Measurements from ENCODE around the gene ACSF2. TPM values are rescaled to one million over a fixed set of nuclear protein-coding genes. Genes with fewer than 3 reads are reported as not detected.

Gene ACSF2
- total RNA-seq, 1 experiment from 2014 or later = 72.7 TPM

GRCh38 chr17:50420419-50421112, 5.5 kb upstream of the ACSF2 start:
- ChIA-PET POLR2A (ENCODE audit: unreplicated experiment) (no interaction called here), CTCF (no interaction called here)
- no peak for TF ChIP-seq EZH2phosphoT487 (IDR thresholded peaks at IDR 0.05; ENCODE audit: borderline replicate concordance, low read length)
- TF ChIP-seq, protein P1, sequence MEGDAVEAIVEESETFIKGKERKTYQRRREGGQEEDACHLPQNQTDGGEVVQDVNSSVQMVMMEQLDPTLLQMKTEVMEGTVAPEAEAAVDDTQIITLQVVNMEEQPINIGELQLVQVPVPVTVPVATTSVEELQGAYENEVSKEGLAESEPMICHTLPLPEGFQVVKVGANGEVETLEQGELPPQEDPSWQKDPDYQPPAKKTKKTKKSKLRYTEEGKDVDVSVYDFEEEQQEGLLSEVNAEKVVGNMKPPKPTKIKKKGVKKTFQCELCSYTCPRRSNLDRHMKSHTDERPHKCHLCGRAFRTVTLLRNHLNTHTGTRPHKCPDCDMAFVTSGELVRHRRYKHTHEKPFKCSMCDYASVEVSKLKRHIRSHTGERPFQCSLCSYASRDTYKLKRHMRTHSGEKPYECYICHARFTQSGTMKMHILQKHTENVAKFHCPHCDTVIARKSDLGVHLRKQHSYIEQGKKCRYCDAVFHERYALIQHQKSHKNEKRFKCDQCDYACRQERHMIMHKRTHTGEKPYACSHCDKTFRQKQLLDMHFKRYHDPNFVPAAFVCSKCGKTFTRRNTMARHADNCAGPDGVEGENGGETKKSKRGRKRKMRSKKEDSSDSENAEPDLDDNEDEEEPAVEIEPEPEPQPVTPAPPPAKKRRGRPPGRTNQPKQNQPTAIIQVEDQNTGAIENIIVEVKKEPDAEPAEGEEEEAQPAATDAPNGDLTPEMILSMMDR (conservative IDR thresholded peaks at IDR 0.05; ENCODE audit: low read depth, low read length) = no peak
- no peak for TF ChIP-seq EZH2 (IDR thresholded peaks at IDR 0.05; ENCODE audit: low read length, unreplicated experiment)
- Histone ChIP-seq H3K4me3 (ENCODE audit: low read length) (no peak overlapping the region), H3F3A (ENCODE audit: low read length, unreplicated experiment) (peaks cover 9% of the 10 kb centered on the region), H3K27me3 (ENCODE audit: low read length) (no peaks in the 10 kb centered on the region), H3K9me2 (replicated peaks; ENCODE audit: low read length) (no peaks in the 10 kb centered on the region), H3K79me2 (ENCODE audit: low read length) (peaks cover 3% of the 10 kb centered on the region; the same call in 1 of the 2 replicates), H2AFZ (ENCODE audit: low read length) (peak overlapping the region; percentile 61; the same call in 1 of the 2 replicates), H3K9me3 (ENCODE audit: low read length) (no peaks in the 10 kb centered on the region), H3K4me1 (ENCODE audit: insufficient read depth, low read length) (peaks cover 39% of the 10 kb centered on the region), H4K20me1 (ENCODE audit: low read length) (no peaks in the 10 kb centered on the region), H3K9ac (ENCODE audit: low read length) (no peak overlapping the region), H3K27ac (ENCODE audit: low read length) (no peak overlapping the region), H3K4me2 (ENCODE audit: low read length) (no peak overlapping the region), H3K36me3 (ENCODE audit: low read depth, low read length) (no peaks in the 10 kb centered on the region)
- DNase-seq = no peak
- BruUV-seq (replicated peaks) = no TSS peak
- no peak for ATAC-seq
- intact Hi-C loops (cut with micrococcal nuclease) = loop anchor here (5.0 kb wide), 1 partner anchor 37 kb away; no protein-coding TSS in a partner anchor

DNA sequence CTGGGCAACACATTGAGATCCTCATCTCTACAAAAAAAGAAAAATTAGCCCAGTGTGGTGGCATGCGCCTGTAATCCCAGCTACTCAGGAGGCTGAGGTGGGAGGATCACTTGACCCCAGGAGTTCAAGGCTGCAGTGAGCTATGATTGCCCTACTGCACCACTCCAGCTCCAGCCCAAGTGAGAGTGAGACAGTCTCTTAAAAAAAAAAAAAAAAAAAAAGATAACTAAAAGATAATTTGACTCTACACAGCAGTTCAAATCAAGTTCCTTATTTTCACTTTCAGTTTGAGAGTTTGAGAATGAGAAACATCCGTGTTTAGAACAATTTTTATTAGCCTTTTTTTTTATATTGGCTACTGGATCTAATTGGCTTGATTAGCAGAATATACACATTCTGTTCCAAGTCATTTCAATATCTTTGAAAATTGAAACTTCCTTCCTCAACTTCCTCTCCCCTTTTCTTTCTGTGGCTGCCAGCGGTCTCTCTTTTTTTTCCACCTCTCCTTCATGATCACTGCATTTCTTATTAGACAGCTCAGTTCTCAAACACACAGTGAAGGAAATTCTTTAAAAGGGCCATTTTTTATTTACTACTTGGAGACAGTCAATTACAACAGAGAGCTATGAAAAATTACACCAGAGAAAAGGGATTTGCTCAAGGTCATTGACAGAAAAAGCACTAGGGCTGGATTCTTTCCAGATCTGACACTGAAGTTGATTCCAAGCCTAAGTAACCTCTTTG, 4.5 kb upstream of the ACSF2 start:
- no peak for ATAC-seq
- ChIA-PET CTCF (no interaction called here), POLR2A (ENCODE audit: unreplicated experiment) (no interaction called here)
- no peak overlapping the region for H3K9ac ChIP-seq (ENCODE audit: low read length)
- H3K4me3 ChIP-seq (ENCODE audit: low read length) = peak overlapping the region; percentile 44; the same call in 1 of the 2 replicates
- no peaks in the 10 kb centered on the region for H3K9me3 ChIP-seq (ENCODE audit: low read length)
- no peaks in the 10 kb centered on the region for H3K27me3 ChIP-seq (ENCODE audit: low read length)
- peak overlapping the region; percentile 76 for H3K4me2 ChIP-seq (ENCODE audit: low read length)
- no peaks in the 10 kb centered on the region for H3K36me3 ChIP-seq (ENCODE audit: low read depth, low read length)
- no peaks in the 10 kb centered on the region for H3K9me2 ChIP-seq (replicated peaks; ENCODE audit: low read length)
- peaks cover 9% of the 10 kb centered on the region for H3F3A ChIP-seq (ENCODE audit: low read length, unreplicated experiment)
- peaks cover 41% of the 10 kb centered on the region for H3K4me1 ChIP-seq (ENCODE audit: insufficient read depth, low read length)
- no peak for TF ChIP-seq EZH2 (IDR thresholded peaks at IDR 0.05; ENCODE audit: low read length, unreplicated experiment)
- TF ChIP-seq, protein P1 (conservative IDR thresholded peaks at IDR 0.05; ENCODE audit: low read depth, low read length) = no peak
- no peak for TF ChIP-seq EZH2phosphoT487 (IDR thresholded peaks at IDR 0.05; ENCODE audit: borderline replicate concordance, low read length)
- no TSS peak for BruUV-seq (replicated peaks)
- H3K27ac ChIP-seq (ENCODE audit: low read length) = no peak overlapping the region
- intact Hi-C loops (cut with micrococcal nuclease) = loop anchor here (5.0 kb wide), 1 partner anchor 36 kb away; no protein-coding TSS in a partner anchor
- H2AFZ ChIP-seq (ENCODE audit: low read length) = peak overlapping the region; percentile 61
- peaks cover 9% of the 10 kb centered on the region for H3K79me2 ChIP-seq (ENCODE audit: low read length)
- no peak for DNase-seq
- no peaks in the 10 kb centered on the region for H4K20me1 ChIP-seq (ENCODE audit: low read length)

Measured in PC-3 (cell line).